GM15510 (cell line): Measurements from ENCODE around the gene DPF3.

Experiments
- POLR2A ChIP-seq: IDR thresholded peaks from 3 replicates; pipeline ENCODE4 v1.6.1; 2011; ENCODE audit warnings: borderline replicate concordance; ENCODE audit not compliant: insufficient read length; ENCODE audit errors: extremely low read depth

Gene DPF3

GRCh38 chr14:72756967-72757366 is 136.9 kb downstream of the DPF3 start:
- no peak for TF ChIP-seq POLR2A

- TF ChIP-seq POLR2A = no peak
Measured at GRCh38 chr14:72755766-72756165, 138.1 kb downstream of the DPF3 start.

GRCh38 chr14:72754949-72755348 is 139.0 kb downstream of the DPF3 start:
- no peak for TF ChIP-seq POLR2A

GRCh38 chr14:72753879-72754400 is 140.0 kb downstream of the DPF3 start:
- TF ChIP-seq POLR2A = no peak

GRCh38 chr14:72753044-72753710 is 140.7 kb downstream of the DPF3 start:
- TF ChIP-seq POLR2A = no peak

- no peak for TF ChIP-seq POLR2A
Measured at GRCh38 chr14:72752034-72752412, 141.9 kb downstream of the DPF3 start.

GRCh38 chr14:72751276-72752033 is 142.4 kb downstream of the DPF3 start:
- TF ChIP-seq POLR2A = no peak

- no peak for TF ChIP-seq POLR2A
Measured at GRCh38 chr14:72747652-72748051, 146.2 kb downstream of the DPF3 start.

GRCh38 chr14:72745991-72746980 is 147.6 kb downstream of the DPF3 start:
- no peak for TF ChIP-seq POLR2A

GRCh38 chr14:72745546-72745945 is 148.4 kb downstream of the DPF3 start:
- no peak for TF ChIP-seq POLR2A

- TF ChIP-seq POLR2A = no peak
Measured at GRCh38 chr14:72744416-72745120, 149.3 kb downstream of the DPF3 start.

- no peak for TF ChIP-seq POLR2A
Measured at GRCh38 chr14:72743626-72744025, 150.3 kb downstream of the DPF3 start.

- TF ChIP-seq POLR2A = no peak
Measured at GRCh38 chr14:72742838-72743195, 151.1 kb downstream of the DPF3 start.

- TF ChIP-seq POLR2A = no peak
Measured at GRCh38 chr14:72742118-72742837, 151.6 kb downstream of the DPF3 start.

- no peak for TF ChIP-seq POLR2A
Measured at GRCh38 chr14:72741826-72742117, 152.1 kb downstream of the DPF3 start.
